Activated CD8-positive, alpha-beta memory T cell treated with anti-CD3 and anti-CD28 coated beads, Interleukin-2, amount 50 U/mL, for 1 hour (primary cell): Measurements from ENCODE around the gene ZBTB16.

Experiments
- DNase-seq: peaks from one replicate; pipeline ENCODE4 v3.0.0-alpha.2; 2020; ENCODE audit errors: extremely low read depth

Gene ZBTB16

DNA sequence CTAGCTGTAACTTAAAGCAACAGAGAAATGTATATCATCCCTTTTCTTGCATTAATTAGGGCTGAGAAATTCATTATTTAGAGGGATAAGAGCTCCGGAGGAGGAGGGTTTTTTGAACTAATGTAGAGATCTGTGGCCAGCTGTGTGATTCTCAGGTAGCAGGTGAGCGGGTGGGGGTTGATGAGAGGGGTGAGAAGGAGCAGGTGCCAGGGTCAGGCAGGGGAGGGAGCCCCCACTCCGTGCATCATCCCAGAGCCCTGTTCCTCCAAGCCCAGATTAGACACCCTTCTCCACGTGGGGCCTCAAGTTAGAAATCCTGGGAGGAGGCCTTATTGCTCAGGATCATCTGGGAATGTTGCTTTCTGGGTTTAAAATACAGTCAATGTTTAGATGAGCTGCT lies 24.9 kb downstream of the ZBTB16 start:
- DNase-seq, result no peak

DNA sequence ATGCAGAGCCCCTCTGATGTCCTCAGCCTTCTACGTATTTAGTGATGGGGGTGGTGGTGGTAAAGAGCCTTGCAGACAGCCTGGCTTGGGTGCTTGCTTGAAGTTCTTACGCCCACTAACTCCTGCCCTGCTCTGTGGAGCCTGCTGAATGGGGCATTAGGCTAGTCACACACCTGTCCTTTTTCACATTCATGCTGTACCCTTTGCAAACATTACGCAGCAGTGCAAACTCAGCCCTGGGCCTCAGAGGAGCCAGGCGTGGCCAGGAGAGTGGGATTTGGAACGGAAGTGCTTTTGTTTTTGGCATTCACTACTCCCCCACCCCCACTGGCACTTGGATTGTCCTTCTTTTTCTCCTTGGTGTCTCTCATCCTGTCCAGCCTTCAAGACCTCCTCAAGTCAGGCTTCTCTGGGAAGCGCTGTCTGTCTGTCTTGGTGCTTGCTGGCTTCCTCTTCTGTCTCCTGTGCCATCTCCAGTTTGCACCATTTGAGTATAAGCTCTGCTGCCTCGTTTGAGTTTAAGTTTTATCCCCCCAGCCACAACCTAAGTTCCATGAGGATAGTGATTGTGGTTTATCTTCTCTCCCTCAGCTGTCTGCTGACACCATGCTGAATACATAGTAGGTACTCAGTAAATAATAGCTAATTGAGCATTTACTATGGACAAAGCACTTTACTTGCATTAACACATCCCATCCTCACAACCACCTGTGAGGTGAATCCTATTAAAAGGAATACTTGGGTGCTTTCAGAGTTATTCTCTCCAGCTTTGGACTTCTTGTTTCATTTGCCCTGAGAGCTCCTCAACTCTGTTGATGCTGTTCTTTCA lies 26.7 kb downstream of the ZBTB16 start:
- no peak for DNase-seq

DNA sequence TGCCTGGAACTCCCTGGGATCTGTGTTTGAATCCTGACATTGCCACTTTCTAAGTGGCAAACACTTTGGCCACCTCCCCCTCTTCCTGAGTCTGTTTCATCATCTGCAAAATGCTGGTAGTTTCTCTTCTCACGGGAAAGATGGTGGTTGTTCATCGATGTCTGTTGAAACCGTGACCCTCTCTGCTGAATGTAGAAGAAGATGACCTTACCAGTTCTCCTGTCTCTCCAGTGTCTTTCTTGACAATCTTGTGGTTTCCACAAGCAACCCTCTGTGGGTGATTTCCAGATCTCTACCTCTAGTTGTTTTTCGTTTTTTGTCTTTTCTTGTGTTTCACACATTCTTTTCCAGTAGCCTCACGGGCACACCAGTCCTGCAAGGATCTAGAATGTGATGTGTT lies 27.5 kb downstream of the ZBTB16 start:
- no peak for DNase-seq

DNA sequence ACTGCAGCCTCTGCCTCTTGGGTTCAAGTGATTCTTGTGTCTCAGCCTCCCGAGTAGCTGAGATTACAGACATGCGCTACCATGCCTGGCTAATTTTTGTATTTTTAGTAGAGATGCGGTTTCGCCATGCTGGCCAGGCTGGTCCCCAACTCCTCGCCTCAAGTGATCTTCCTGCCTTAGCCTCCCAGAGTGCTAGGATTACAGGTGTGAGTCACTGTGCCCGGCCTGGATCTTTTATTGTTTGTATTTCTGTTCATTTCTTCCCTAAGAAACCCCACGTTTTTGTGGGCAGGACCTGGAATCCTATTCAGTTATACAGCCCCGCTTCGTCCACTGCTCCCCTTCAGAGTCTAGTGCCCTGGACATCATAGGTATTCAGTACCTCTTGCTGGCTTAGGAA lies 28.7 kb downstream of the ZBTB16 start:
- no peak for DNase-seq

DNA sequence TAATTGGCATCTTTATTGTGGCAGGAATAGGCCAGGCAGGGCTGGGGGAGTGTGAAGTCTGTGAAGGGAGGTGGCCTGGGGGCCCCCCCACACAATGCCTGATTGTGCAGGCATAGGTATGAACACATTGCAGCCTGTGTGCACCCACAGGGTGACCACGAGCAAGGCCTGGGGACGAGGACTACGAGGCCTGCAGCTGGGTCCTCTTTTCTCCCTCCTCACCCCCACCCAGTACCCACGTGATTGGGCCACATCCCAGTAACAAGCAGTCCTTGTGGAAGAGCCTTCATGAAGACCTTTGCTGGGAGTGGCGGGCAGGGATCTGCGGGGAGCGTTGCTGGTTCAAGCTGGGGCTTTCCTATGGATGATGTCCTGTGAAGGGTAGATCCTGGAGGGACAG lies 29.3 kb downstream of the ZBTB16 start:
- no peak for DNase-seq

DNA sequence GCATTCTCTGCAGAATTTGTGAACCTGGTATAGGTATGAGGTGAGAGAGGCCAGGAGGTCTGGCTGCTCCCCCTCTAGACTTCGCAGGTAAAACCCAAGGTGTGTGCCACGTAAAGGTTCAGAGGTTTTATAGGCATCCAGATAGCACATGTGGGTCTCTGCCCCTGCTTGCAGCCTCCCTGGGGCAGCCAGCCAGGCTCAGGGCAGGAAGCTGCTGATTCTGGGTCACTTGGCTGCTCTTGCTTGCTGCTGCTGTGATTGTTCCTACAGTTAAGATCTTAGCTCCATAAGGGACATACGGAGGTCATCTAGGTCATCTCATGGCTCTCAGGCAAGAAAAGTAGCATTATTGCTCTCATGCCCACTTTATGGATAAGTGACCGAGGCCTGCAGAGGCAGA lies 30.2 kb downstream of the ZBTB16 start:
- no peak for DNase-seq

DNA sequence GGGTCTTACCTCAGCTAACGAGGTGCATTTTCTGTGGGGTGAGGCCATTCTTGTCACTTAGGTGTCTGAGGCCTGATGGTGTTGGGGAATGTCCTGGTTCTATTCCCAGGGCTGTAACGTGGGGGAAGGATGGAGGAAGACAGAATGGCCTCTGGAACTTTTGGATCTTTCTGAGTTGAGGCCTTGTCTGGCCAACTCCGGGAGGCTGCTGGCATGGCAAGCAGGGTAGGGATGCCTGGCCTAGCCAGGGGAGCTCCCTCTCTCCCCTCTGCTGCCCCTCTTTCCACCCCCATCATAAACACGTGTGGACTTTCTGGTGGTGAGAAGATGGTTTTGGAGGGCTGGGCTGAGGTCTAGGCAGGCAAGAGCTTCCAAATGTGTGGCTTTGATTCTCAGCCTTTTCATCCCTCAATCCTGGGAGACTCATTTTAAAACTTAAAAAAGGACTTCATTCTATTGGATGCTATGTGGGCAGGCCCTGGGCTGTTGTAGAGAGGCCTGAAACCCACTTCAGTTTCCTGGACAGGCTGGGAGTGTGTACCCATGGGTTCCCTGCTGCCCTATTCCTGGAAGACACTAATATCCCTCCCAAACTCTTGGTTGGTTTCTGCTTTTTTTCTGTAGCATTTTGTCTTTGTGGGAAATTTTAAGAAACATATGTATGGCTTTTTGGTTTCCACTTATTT lies 30.9 kb downstream of the ZBTB16 start:
- no peak for DNase-seq

DNA sequence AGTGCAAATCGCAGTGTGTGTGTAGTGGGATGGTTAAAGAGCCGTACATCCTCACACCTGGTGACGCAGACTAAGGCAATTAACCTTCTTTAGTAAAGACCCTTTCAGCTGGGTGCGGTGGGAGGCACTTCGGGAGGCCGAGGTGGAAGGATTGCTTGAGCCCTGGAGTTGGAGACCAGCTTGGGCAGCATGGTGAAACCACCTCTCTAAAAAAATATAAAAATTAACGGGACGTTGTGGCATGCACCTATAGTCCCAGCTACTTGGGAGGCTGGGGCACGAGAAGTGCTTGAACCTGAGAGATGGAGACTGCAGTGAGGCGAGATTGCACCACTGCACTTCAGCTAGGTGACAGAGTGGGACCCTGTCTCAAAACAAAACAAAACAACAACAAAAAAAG lies 31.5 kb downstream of the ZBTB16 start:
- no peak for DNase-seq

DNA sequence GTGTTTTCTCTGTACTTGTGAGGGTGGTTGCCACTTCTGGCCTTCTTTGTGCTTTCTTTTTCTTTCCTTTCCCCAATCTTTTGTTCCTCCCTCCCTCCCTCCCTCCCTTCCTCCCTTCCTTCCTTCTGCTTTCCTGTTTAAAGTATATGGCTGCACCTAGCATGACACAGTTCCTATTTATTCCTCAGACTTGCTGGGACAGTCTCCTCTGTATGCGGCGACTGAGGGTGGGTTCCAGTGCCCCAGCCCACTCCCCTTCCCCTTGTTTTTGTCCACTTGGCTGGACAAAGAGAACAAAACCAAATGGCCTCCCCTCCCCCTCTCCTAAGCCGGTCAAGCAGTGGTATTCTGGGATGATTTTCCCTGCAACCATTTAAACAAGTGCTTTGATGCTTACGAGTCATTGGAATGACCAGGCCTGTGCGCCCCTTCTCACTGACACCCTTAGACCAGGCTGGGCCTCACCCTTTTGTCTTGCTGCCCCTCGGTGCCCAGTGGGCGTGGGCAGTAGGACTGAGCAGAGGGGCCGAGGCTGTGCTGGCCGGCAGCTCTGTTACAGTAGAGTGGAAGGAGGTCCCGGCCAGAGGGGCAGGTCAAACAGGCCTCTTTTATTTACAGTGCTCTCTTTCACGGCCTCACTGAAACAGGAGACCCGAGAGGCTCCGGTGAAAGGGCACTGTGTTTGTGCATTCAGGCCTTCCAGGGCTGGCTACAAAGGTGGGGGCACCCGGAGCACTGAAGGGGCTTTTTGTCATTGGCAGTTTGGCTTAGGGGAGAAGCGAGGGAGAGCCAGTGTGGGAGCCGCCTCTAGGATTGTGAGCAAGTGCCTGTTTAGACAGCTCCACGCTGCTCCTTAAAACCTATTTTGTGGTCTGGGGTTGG lies 32.2 kb downstream of the ZBTB16 start:
- no peak for DNase-seq

DNA sequence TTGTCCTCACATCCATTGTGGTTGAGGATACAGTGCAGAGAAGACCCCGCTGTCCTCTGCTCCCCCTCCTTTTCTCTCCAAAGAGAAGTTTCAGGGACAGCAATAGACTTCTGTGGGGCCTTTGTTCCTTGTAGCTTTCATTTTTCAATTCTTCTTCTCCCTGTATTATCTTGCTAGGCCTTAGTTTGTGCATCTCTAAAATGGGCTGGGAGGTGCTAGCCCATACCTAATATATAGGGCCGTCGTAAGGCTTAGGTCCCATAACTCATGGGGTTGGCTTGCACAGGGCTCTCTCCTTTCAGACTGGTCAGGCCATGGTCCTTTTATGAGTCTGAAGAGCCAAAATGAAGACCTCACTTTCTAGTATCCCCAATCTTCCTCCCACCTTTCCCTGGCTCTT lies 33.0 kb downstream of the ZBTB16 start:
- no peak for DNase-seq

DNA sequence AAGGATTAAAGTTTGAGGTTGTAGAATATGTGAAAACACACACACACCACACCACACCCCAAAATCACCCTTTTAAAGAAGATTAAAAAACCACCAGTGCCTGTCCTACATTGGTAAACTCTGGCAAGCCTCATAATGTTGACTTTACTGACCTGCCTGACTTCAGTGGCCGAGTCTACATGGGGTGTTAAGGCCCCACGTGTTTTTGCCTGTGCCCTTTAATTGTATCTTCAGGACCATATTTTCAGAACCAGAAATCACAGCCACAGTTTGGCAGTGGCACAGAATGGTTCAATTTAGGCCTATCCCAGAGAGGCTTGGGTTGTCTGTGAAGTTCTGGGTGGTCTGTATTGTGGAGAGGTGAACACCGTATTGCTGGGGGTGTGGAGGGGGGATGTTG lies 33.4 kb downstream of the ZBTB16 start:
- no peak for DNase-seq

DNA sequence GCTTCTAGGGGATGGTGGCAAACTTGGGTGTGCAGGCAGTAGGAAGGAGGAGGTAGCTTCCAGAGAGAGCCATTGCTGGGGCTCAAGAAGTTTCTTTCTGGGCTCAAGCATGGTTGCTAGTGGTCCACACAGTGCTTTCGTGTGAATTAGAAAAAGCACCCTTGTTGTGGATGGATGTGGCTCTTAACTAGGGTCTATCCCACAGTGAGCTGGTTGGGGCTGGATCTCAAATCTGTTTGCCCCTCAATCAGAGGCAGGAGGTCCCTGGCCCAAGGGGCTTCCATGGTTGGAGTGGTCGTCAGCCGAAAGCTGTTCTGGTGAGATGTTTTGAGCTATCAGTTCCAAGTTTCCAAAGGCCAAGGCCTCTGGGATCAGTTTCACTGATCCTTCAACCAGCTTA lies 35.0 kb downstream of the ZBTB16 start:
- no peak for DNase-seq

DNA sequence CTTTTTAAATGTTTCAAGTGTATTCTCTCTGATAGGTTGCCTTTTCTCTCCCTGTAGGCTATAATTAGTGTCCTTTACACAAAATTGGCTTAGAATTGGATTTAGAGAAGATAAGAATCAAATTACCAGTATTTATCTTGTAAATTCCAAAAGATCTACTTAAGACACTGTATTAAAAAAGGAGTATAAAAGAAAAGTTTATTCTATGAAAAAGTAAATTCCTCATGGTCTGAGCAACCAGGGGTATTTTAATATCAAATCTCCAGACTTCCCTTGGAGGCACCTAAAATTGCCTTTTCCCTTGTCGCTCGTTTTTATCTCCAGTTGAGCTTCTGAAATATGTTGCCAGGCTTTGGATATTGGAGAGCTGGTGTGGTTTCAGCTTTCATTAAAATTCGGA lies 36.4 kb downstream of the ZBTB16 start:
- no peak for DNase-seq

DNA sequence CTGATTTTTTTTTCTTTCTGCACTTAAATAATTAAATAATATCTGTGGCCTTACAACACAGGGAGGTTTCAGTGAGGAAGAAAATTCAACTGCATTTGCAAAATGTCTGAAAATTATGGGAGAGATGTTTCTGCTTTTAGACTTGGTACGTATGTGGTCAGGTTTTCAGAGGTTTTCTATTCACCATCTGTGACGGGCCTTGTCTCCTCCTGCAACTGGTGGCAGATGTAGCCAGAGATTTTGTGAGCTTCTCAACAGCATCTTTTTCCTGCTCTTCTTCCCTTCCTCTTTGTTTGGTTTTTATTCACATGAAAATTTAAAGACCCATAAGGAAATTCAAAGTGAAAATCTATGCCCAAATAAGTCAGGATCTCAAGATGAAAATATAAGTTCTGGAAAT lies 38.3 kb downstream of the ZBTB16 start:
- DNase-seq, result no peak

DNA sequence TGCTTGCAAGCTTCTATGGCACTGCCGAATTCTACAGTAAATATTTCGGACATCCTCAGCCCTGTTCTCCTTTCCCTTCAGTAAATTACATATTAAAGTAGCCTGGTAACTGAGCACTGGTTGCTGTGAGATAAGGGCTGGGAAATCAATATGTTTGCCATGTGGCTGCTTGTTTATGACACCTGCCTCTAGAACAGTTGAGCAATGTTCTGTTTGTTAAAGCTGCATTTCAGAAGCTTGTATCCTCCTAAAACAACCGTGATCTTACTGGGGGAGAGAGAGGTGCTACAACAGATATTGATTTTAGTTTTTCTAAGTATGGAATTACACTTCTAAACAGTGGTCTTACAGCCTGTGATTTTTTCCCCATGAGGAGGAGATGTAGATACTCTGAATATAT lies 39.4 kb downstream of the ZBTB16 start:
- no peak for DNase-seq

DNA sequence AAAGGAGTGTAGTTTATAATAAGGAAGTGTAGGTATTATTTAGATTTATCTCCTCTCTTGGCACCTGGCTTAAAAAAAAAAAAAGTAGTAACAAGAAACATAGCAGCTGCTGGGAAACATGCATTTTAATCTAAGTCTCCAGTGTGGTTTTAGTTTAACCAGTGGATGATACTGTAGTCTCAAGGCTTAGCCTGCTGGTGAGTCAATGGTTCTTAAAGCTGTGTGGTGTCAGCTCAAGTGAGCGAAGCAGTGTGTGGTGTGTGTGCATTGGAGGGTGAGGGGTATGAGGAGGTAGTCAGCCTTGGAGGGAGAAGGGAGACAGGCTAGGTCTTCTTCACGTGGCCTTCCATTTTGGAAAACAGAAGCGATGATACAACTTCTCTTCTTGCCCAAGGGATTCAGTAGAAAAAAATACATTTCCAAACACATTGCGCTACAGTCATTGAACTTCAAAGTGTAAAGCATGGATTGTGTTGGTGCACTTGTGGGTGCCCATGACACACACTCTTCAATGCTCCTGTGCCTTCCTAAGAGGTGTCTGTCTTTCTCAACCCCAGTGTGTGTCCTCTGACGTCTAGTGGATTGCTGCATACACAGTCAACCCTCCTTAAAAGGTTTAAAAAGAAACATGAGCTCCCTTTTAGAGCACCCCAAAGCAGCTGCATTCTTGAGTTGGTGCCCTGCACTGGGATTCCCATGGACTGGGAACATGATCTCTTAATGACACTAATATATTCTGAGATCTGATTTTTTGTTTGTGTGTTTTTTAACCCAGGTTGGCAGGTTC lies 40.1 kb downstream of the ZBTB16 start:
- no peak for DNase-seq

DNA sequence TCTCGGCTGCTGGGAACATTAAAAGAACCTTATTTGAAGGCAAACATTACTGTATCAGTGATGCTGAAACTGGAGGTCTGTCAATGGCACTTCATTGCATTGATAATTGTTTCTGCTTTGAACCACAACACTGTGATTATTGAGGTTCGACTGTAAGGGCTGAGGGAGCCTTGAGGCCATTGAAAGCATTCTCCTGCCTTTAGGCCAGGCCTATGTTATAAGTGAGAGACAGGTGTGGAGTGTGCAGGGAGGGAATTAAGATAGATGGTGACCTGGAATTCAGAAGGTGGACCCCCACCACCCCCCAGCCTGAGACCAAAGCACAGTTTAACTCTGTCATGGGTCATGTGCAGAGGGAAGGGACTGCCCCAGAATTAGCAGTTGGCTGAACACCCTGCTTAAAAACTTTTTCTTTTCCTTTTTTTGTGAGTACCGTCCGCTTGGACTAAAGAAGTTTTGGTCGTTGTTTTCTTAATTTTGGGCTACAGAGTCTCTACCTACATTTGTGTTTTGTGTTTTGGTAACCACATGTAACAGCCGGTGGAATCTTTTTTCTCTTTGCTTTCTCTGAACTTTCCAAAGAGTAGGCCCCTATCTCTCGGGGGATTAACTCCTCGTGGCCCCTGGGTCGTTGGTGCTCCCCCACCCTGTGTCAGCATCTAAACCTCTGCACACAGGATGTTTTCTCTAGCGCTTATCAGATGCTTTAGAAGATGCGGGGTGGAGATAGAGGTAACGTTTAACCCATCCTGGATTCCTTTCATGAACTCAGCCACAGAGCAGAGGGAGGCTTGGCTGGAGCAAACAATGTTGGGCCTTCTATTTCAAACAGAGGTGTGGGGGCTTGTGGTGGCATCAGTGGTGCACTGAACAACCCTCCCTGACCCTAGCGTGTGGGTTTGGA lies 43.7 kb downstream of the ZBTB16 start:
- no peak for DNase-seq

DNA sequence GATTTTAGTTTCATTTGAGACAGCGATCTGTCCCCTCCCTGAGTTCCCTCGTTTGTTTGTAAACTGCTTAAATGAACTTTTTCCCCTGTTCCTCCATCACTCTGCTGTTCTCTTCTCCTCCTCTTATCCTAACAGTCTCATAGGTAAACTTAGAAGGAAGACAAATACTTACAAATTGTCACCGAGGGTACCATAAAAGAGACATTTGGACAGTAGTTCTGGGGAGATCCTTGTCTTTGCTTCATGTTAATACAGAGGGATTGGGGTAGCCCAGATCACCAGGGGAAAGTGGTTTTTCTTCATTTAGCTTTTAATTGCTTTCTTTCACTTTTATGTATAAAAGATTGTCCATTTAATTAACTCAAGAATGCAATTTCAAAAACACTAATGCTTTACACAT lies 46.1 kb downstream of the ZBTB16 start:
- no peak for DNase-seq

DNA sequence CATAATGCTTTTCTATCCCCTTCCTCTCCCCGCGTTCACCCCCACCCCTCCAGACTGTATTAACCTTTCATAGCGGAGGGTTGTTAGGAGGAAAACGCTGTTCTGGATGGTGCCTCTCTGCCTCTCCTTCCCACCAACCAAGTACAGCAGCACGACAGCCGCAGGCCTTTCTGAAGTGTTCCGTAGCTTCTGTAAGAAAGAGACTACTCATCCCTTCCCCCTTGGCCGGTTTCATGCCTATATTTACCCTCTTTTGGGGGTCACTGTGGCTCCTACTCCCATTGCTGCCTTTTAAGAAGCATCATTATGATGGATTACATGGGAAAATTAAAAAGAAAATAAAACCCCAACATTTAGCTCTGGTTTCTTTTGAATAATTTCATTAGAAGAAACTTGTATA lies 46.5 kb downstream of the ZBTB16 start:
- no peak for DNase-seq

DNA sequence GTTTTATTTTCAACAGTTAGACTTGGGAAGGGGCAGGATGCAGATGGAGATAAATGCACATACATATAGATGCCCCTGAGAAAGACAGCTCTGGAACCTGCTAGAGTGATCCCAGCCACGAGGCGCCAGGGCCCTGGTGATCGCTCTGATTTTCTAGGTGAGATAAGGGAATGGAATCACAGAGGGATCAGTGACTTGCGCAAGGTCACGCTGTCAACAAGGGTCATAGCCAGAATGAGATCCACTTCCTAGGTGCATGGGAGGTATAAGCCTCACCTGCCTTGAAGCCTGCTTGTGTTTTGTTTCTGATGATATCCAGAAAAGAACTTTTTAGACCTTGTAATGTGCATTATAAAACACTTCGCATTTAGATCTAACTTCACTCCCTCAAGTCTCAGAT lies 47.5 kb downstream of the ZBTB16 start:
- no peak for DNase-seq
